ENCODE data around the gene AUTS2. TPM values are rescaled to one million over a fixed set of nuclear protein-coding genes. Genes with fewer than 3 reads are reported as not detected.

Gene AUTS2
- total and polyA plus RNA-seq, 10 donors, result 6.1 to 54.8 (median 29.1) TPM

GRCh38 chr7:70210200-70210935, 612.1 kb downstream of the AUTS2 start:
- no peak for DNase-seq
- Histone ChIP-seq H3K27ac (no peak overlapping the region), H3K36me3 (no peaks in the 10 kb centered on the region), H3K4me1 (no peaks in the 10 kb centered on the region), H3K9me3 (no peaks in the 10 kb centered on the region), H3K4me3 (no peak overlapping the region), H3K27me3 (replicated peaks in 1 of 7) (no peaks in the 10 kb centered on the region)
- no peak for TF ChIP-seq POLR2A (IDR thresholded peaks at IDR 0.05)
- no peak for TF ChIP-seq POLR2AphosphoS5 (IDR thresholded peaks at IDR 0.05)
- TF ChIP-seq CTCF (IDR thresholded peaks at IDR 0.05 in 8 of 11, conservative IDR thresholded peaks at IDR 0.05 in 3 of 11), result no peak
- intact Hi-C loops (cut with DNase I; ENCODE audit: low total_unique reads), result no loop called here
- 86 to 95% (median 88%) methylated on average over 5 of the region's 5 CpGs for WGBS, 5 donors

- Histone ChIP-seq H3K4me3 (no peak overlapping the region), H3K36me3 (no peaks in the 10 kb centered on the region), H3K4me1 (no peaks in the 10 kb centered on the region), H3K27me3 (replicated peaks in 1 of 7) (no peaks in the 10 kb centered on the region), H3K9me3 (no peaks in the 10 kb centered on the region), H3K27ac (no peak overlapping the region)
- TF ChIP-seq CTCF (IDR thresholded peaks at IDR 0.05 in 8 of 11, conservative IDR thresholded peaks at IDR 0.05 in 3 of 11) (no peak), POLR2AphosphoS5 (IDR thresholded peaks at IDR 0.05) (no peak), POLR2A (IDR thresholded peaks at IDR 0.05) (no peak)
- DNase-seq, result no peak
- 91 to 96% (median 94%) methylated on average over 6 of the region's 6 CpGs for WGBS, 5 donors
- intact Hi-C loops (cut with DNase I; ENCODE audit: low total_unique reads), result no loop called here
Measured at GRCh38 chr7:70210936-70211310, 612.6 kb downstream of the AUTS2 start.

- Histone ChIP-seq H3K36me3 (no peaks in the 10 kb centered on the region), H3K4me1 (no peaks in the 10 kb centered on the region), H3K27me3 (replicated peaks in 1 of 7) (no peaks in the 10 kb centered on the region), H3K4me3 (no peak overlapping the region), H3K9me3 (no peaks in the 10 kb centered on the region), H3K27ac (no peak overlapping the region)
- no peak for DNase-seq
- 84 to 95% (median 86%) methylated on average over 6 of the region's 6 CpGs for WGBS, 5 donors
- no peak for TF ChIP-seq CTCF (IDR thresholded peaks at IDR 0.05 in 8 of 11, conservative IDR thresholded peaks at IDR 0.05 in 3 of 11)
- no peak for TF ChIP-seq POLR2A (IDR thresholded peaks at IDR 0.05)
- intact Hi-C loops (cut with DNase I; ENCODE audit: low total_unique reads), result no loop called here
Measured at GRCh38 chr7:70212281-70212680, 614.0 kb downstream of the AUTS2 start.

- no peak for TF ChIP-seq POLR2A (IDR thresholded peaks at IDR 0.05)
- no peak for TF ChIP-seq POLR2AphosphoS5 (IDR thresholded peaks at IDR 0.05)
- no peak for TF ChIP-seq CTCF (IDR thresholded peaks at IDR 0.05 in 8 of 11, conservative IDR thresholded peaks at IDR 0.05 in 3 of 11)
- H3K4me1 ChIP-seq, result no peaks in the 10 kb centered on the region
- intact Hi-C loops (cut with DNase I; ENCODE audit: low total_unique reads), result no loop called here
Measured at GRCh38 chr7:70214071-70214470, 615.8 kb downstream of the AUTS2 start.

More at GRCh38 chr7:70214071-70214470, 615.8 kb downstream of the AUTS2 start:
- no peaks in the 10 kb centered on the region for H3K36me3 ChIP-seq
- H3K27me3 ChIP-seq (replicated peaks in 1 of 7), result no peaks in the 10 kb centered on the region
- H3K27ac ChIP-seq, result no peak overlapping the region
- no peak for DNase-seq
- no peak overlapping the region for H3K4me3 ChIP-seq
- H3K9me3 ChIP-seq, result no peaks in the 10 kb centered on the region

All from spleen (tissue), 11 donors.